Astrocyte (in vitro differentiated cells and primary cell): ENCODE results near the gene CELF4. TPM values are rescaled to one million over a fixed set of nuclear protein-coding genes. Genes with fewer than 3 reads are reported as not detected.

Source experiments
- DNase-seq: peaks from one replicate; pipeline ENCODE4 v3.0.0-alpha.2; 2010; ENCODE audit warnings: low read depth
- FAIRE-seq: peaks from 2 replicates; lab custom pipeline; 2011; peaks lifted over from hg19 to GRCh38; lab: Jason Lieb, UNC
- H2AFZ ChIP-seq: 2 replicates; pipeline ENCODE4 v1.6.0; 2012; ENCODE audit warnings: low read depth, low read length, inconsistent platforms
- H3K27ac ChIP-seq: 2 replicates; pipeline ENCODE4 v1.5.1; 2011; ENCODE audit warnings: low read depth, low read length, inconsistent platforms
- H3K27me3 ChIP-seq: 2 replicates; pipeline ENCODE4 v1.6.0; 2011; ENCODE audit warnings: low read length, inconsistent platforms; ENCODE audit not compliant: insufficient read depth
- H3K36me3 ChIP-seq: 2 replicates; pipeline ENCODE4 v1.5.1; 2011; ENCODE audit warnings: low read length, inconsistent platforms; ENCODE audit not compliant: insufficient read depth
- H3K4me1 ChIP-seq: 2 replicates; pipeline ENCODE4 v1.5.1; 2011; ENCODE audit warnings: low read length, inconsistent platforms; ENCODE audit not compliant: insufficient read depth
- H3K4me2 ChIP-seq: 2 replicates; pipeline ENCODE4 v1.6.0; 2012; ENCODE audit warnings: low read length, inconsistent platforms
- H3K4me3 ChIP-seq: 2 replicates; pipeline ENCODE4 v1.5.1; 2011; ENCODE audit warnings: low read depth, mild to moderate bottlenecking, low read length, inconsistent platforms; ENCODE audit not compliant: insufficient read depth
- H3K79me2 ChIP-seq: 2 replicates; pipeline ENCODE4 v1.6.0; 2012; ENCODE audit warnings: mild to moderate bottlenecking, low read length, inconsistent platforms; ENCODE audit not compliant: insufficient read depth
- H3K9ac ChIP-seq: 2 replicates; pipeline ENCODE4 v1.6.0; 2012; ENCODE audit warnings: mild to moderate bottlenecking, low read length, inconsistent platforms
- H3K9me3 ChIP-seq: 2 replicates; pipeline ENCODE4 v1.5.1; 2012; ENCODE audit warnings: low read depth, mild to moderate bottlenecking, low read length, inconsistent platforms; ENCODE audit not compliant: insufficient read depth
- H4K20me1 ChIP-seq: 2 replicates; pipeline ENCODE4 v1.6.0; 2012; ENCODE audit warnings: low read length, inconsistent platforms; ENCODE audit not compliant: insufficient read depth
- H3K27ac Mint-ChIP-seq: one replicate; pipeline ENCODE4 v1.8.0; 2021; ENCODE audit warnings: mild to moderate bottlenecking, mixed read lengths; ENCODE audit not compliant: unreplicated experiment
- H3K27me3 Mint-ChIP-seq: one replicate; pipeline ENCODE4 v1.8.0; 2021; ENCODE audit warnings: low read depth, mixed read lengths; ENCODE audit not compliant: unreplicated experiment
- H3K36me3 Mint-ChIP-seq: one replicate; pipeline ENCODE4 v1.8.0; 2021; ENCODE audit warnings: low read depth, mixed read lengths; ENCODE audit not compliant: unreplicated experiment
- H3K4me1 Mint-ChIP-seq: one replicate; pipeline ENCODE4 v1.8.0; 2021; ENCODE audit warnings: low read depth, mixed read lengths; ENCODE audit not compliant: unreplicated experiment
- H3K4me3 Mint-ChIP-seq: one replicate; pipeline ENCODE4 v1.8.0; 2021; ENCODE audit warnings: mild to moderate bottlenecking, moderate library complexity, mixed read lengths; ENCODE audit not compliant: unreplicated experiment
- H3K9me3 Mint-ChIP-seq: one replicate; pipeline ENCODE4 v1.8.0; 2021; ENCODE audit warnings: mild to moderate bottlenecking, mixed read lengths; ENCODE audit not compliant: unreplicated experiment
- CTCF ChIP-seq: IDR thresholded peaks from 2 replicates; pipeline ENCODE4 v1.5.1; 2011; ENCODE audit warnings: low read depth, mild to moderate bottlenecking, inconsistent platforms, low read length, moderate library complexity; ENCODE audit not compliant: insufficient read depth
- EZH2 ChIP-seq: IDR thresholded peaks from 2 replicates; pipeline ENCODE4 v1.6.1; 2012; ENCODE audit warnings: mild to moderate bottlenecking, low read length, inconsistent platforms; ENCODE audit not compliant: insufficient read depth
- total RNA-seq: library from RNA; stranded (reverse); gene quantifications from 2 replicates; pipeline ENCODE4 v1.2.1, GENCODE V29; 2021

The CELF4 gene
- total RNA-seq, 1 donor from 2014 or later = 0.16 TPM

- Mint-ChIP-seq H3K27me3 (peaks cover 16% of the 10 kb centered on the region), H3K4me1 (peaks cover 18% of the 10 kb centered on the region), H3K9me3 (no peaks in the 10 kb centered on the region), H3K27ac (no peak overlapping the region), H3K36me3 (no peaks in the 10 kb centered on the region), H3K4me3 (no peak overlapping the region)
- TF ChIP-seq EZH2 (no peak), CTCF (no peak)
- Histone ChIP-seq H4K20me1 (no peaks in the 10 kb centered on the region), H3K4me1 (peaks cover 5% of the 10 kb centered on the region), H3K27ac (no peak overlapping the region), H3K36me3 (no peaks in the 10 kb centered on the region), H3K4me2 (no peak overlapping the region), H3K9me3 (no peaks in the 10 kb centered on the region), H3K79me2 (no peaks in the 10 kb centered on the region), H3K27me3 (no peaks in the 10 kb centered on the region), H3K4me3 (no peak overlapping the region), H3K9ac (no peak overlapping the region), H2AFZ (no peak overlapping the region)
- no peak for DNase-seq
- no peak for FAIRE-seq
These were observed 160.4 kb downstream of the CELF4 start for GRCh38 chr18:37405229-37405628.

GRCh38 chr18:37403788-37404187, 161.8 kb downstream of the CELF4 start:
- peaks cover 5% of the 10 kb centered on the region for H3K4me1 ChIP-seq
- Mint-ChIP-seq H3K4me3 (no peak overlapping the region), H3K4me1 (peaks cover 18% of the 10 kb centered on the region), H3K27ac (peak overlapping the region; percentile 66), H3K9me3 (no peaks in the 10 kb centered on the region), H3K36me3 (no peaks in the 10 kb centered on the region), H3K27me3 (peaks cover 22% of the 10 kb centered on the region)
- no peak overlapping the region for H3K4me2 ChIP-seq
- no peak overlapping the region for H3K4me3 ChIP-seq
- H3K9ac ChIP-seq = no peak overlapping the region
- no peaks in the 10 kb centered on the region for H3K9me3 ChIP-seq
- no peaks in the 10 kb centered on the region for H3K36me3 ChIP-seq
- no peak for FAIRE-seq
- TF ChIP-seq EZH2 = no peak
- no peak for TF ChIP-seq CTCF
- H3K27me3 ChIP-seq = no peaks in the 10 kb centered on the region
- no peak for DNase-seq
- no peaks in the 10 kb centered on the region for H4K20me1 ChIP-seq
- H3K79me2 ChIP-seq = no peaks in the 10 kb centered on the region
- H3K27ac ChIP-seq = no peak overlapping the region
- H2AFZ ChIP-seq = peak overlapping the region; percentile 70

- Mint-ChIP-seq H3K9me3 (no peaks in the 10 kb centered on the region), H3K4me1 (peaks cover 18% of the 10 kb centered on the region), H3K36me3 (no peaks in the 10 kb centered on the region), H3K27ac (peak overlapping the region; percentile 95), H3K27me3 (peaks cover 22% of the 10 kb centered on the region), H3K4me3 (no peak overlapping the region)
- H3K27me3 ChIP-seq = no peaks in the 10 kb centered on the region
- H3K9me3 ChIP-seq = no peaks in the 10 kb centered on the region
- peak overlapping the region; percentile 70 for H2AFZ ChIP-seq
- H3K36me3 ChIP-seq = no peaks in the 10 kb centered on the region
- H3K9ac ChIP-seq = peak overlapping the region; percentile 30
- peaks cover 5% of the 10 kb centered on the region for H3K4me1 ChIP-seq
- H4K20me1 ChIP-seq = no peaks in the 10 kb centered on the region
- H3K4me2 ChIP-seq = peak overlapping the region; percentile 47
- H3K4me3 ChIP-seq = no peak overlapping the region
- peak; percentile 87 for DNase-seq
- no peak for TF ChIP-seq EZH2
- H3K79me2 ChIP-seq = no peaks in the 10 kb centered on the region
- peak overlapping the region; percentile 17 for H3K27ac ChIP-seq
- no peak for FAIRE-seq
These were observed 162.4 kb downstream of the CELF4 start for GRCh38 chr18:37403100-37403781.
